ENCODE data around the gene ANKRD27. TPM values are rescaled to one million over a fixed set of nuclear protein-coding genes. Genes with fewer than 3 reads are reported as not detected.
"Not testable (repeated sequence)": the region's sequence is repeated elsewhere in the genome, so short reads cannot be mapped to it uniquely, and the experiment has no call there.

ANKRD27 gene
- total and polyA plus RNA-seq, 7 donors: 6.3 to 43.3 (median 16.9) TPM

- H3K9me3 ChIP-seq: no peaks in the 10 kb centered on the region
- DNase-seq (no peak), ATAC-seq (no peak)
- H3K27ac ChIP-seq: no peak overlapping the region
- no peak for TF ChIP-seq CTCF (IDR thresholded peaks at IDR 0.05)
- 66 to 84% (median 67%) methylated on average over 10 of the region's 10 CpGs for WGBS, 3 donors
- intact Hi-C loops (cut with DNase I): no loop called here
- peaks cover 0 to 31% of the 10 kb centered on the region in 2 donors for H3K36me3 ChIP-seq (ENCODE audit: insufficient read depth in 1 of 2, low read depth in 1 of 2)
- peaks cover 3% of the 10 kb centered on the region for H3K4me1 ChIP-seq
- no peaks in the 10 kb centered on the region for H3K27me3 ChIP-seq (ENCODE audit: insufficient read depth in 3 of 3, low read length in 2 of 3)
- no peak overlapping the region for H3K4me3 ChIP-seq
Observed at GRCh38 chr19:32658075-32658474, 16.9 kb downstream of the ANKRD27 start.

- H3K27ac ChIP-seq; H3K9me3 ChIP-seq; H3K27me3 ChIP-seq (ENCODE audit: insufficient read depth in 3 of 3, low read length in 2 of 3); intact Hi-C loops (cut with DNase I); H3K4me3 ChIP-seq; ATAC-seq: not testable (repeated sequence)
- peak in 1 of 2 donors; percentile 3 for DNase-seq
- Histone ChIP-seq H3K36me3 (ENCODE audit: insufficient read depth in 1 of 2, low read depth in 1 of 2) (peaks cover 0 to 31% of the 10 kb centered on the region in 2 donors), H3K4me1 (peaks cover 12% of the 10 kb centered on the region)
- WGBS, 3 donors: 98 to 99% (median 98%) methylated on average over 8 of the region's 8 CpGs
Observed at GRCh38 chr19:32656379-32656778, 18.6 kb downstream of the ANKRD27 start.

- 90 to 93% (median 93%) methylated on average over 15 of the region's 15 CpGs for WGBS, 3 donors
- no peak for DNase-seq
- intact Hi-C loops (cut with DNase I): no loop called here
- H3K4me3 ChIP-seq: no peak overlapping the region
- H3K27ac ChIP-seq: no peak overlapping the region
- H3K9me3 ChIP-seq: no peaks in the 10 kb centered on the region
- peaks cover 17% of the 10 kb centered on the region for H3K4me1 ChIP-seq
- H3K36me3 ChIP-seq (ENCODE audit: insufficient read depth in 1 of 2, low read depth in 1 of 2): peaks cover 0 to 41% of the 10 kb centered on the region in 2 donors
- H3K27me3 ChIP-seq (ENCODE audit: insufficient read depth in 3 of 3, low read length in 2 of 3): no peaks in the 10 kb centered on the region
- no peak for TF ChIP-seq CTCF (IDR thresholded peaks at IDR 0.05)
- ATAC-seq: no peak
Observed at GRCh38 chr19:32653599-32653915, 21.4 kb downstream of the ANKRD27 start.

GRCh38 chr19:32652894-32653598, 21.9 kb downstream of the ANKRD27 start:
- TF ChIP-seq CTCF (IDR thresholded peaks at IDR 0.05): no peak
- ATAC-seq: no peak
- Histone ChIP-seq H3K9me3 (no peaks in the 10 kb centered on the region), H3K27me3 (ENCODE audit: insufficient read depth in 3 of 3, low read length in 2 of 3) (no peaks in the 10 kb centered on the region), H3K4me1 (peaks cover 17% of the 10 kb centered on the region), H3K4me3 (no peak overlapping the region), H3K27ac (no peak overlapping the region), H3K36me3 (ENCODE audit: insufficient read depth in 1 of 2, low read depth in 1 of 2) (peaks cover 0 to 41% of the 10 kb centered on the region in 2 donors)
- DNase-seq: peak; percentile 50 to 72
- intact Hi-C loops (cut with DNase I): no loop called here
- WGBS, 3 donors: 51 to 53% (median 51%) methylated on average over 12 of the region's 12 CpGs

- intact Hi-C loops (cut with DNase I); H3K27ac ChIP-seq; H3K9me3 ChIP-seq; H3K27me3 ChIP-seq (ENCODE audit: insufficient read depth in 3 of 3, low read length in 2 of 3); ATAC-seq; DNase-seq; H3K4me3 ChIP-seq: not testable (repeated sequence)
- 86 to 96% (median 92%) methylated on average over 13 of the region's 13 CpGs for WGBS, 3 donors
- peaks cover 0 to 46% of the 10 kb centered on the region in 2 donors for H3K36me3 ChIP-seq (ENCODE audit: insufficient read depth in 1 of 2, low read depth in 1 of 2)
- peaks cover 17% of the 10 kb centered on the region for H3K4me1 ChIP-seq
Observed at GRCh38 chr19:32652331-32652730, 22.6 kb downstream of the ANKRD27 start.

- Histone ChIP-seq H3K27ac (no peak overlapping the region), H3K4me1 (peaks cover 17% of the 10 kb centered on the region), H3K4me3 (no peak overlapping the region), H3K9me3 (no peaks in the 10 kb centered on the region), H3K27me3 (ENCODE audit: insufficient read depth in 3 of 3, low read length in 2 of 3) (no peaks in the 10 kb centered on the region), H3K36me3 (ENCODE audit: insufficient read depth in 1 of 2, low read depth in 1 of 2) (peaks cover 0 to 47% of the 10 kb centered on the region in 2 donors)
- peak; percentile 11 to 53 (median 31) for ATAC-seq
- 38 to 71% (median 44%) methylated on average over 8 of the region's 8 CpGs for WGBS, 3 donors
- intact Hi-C loops (cut with DNase I): no loop called here
- TF ChIP-seq CTCF (IDR thresholded peaks at IDR 0.05): no peak
- DNase-seq: no peak
Observed at GRCh38 chr19:32651729-32652140, 23.2 kb downstream of the ANKRD27 start.

Data from psoas muscle (tissue), 8 donors.